ENCODE results near the gene ZFYVE27.

DNA sequence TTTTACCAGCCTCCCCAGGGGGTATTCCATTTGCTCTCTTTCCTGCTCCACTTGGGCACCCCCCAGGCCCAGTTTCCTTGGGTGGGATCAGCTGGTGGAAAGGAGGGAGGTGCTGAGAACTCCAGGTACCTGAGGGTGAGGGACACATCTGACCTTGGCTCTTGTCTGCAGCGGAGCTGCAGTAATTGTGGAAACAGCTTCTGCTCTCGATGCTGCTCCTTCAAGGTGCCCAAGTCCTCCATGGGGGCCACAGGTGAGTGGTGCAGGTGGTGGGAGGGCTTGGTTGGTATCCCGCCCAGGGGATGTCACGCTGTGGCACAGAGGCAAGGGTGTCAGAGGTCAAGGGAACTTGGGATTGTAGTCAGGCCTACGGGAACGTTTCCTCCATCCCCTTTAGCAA lies 20.5 kb downstream of the ZFYVE27 start:
- TF ChIP-seq, protein P1, sequence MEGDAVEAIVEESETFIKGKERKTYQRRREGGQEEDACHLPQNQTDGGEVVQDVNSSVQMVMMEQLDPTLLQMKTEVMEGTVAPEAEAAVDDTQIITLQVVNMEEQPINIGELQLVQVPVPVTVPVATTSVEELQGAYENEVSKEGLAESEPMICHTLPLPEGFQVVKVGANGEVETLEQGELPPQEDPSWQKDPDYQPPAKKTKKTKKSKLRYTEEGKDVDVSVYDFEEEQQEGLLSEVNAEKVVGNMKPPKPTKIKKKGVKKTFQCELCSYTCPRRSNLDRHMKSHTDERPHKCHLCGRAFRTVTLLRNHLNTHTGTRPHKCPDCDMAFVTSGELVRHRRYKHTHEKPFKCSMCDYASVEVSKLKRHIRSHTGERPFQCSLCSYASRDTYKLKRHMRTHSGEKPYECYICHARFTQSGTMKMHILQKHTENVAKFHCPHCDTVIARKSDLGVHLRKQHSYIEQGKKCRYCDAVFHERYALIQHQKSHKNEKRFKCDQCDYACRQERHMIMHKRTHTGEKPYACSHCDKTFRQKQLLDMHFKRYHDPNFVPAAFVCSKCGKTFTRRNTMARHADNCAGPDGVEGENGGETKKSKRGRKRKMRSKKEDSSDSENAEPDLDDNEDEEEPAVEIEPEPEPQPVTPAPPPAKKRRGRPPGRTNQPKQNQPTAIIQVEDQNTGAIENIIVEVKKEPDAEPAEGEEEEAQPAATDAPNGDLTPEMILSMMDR (conservative IDR thresholded peaks at IDR 0.05; ENCODE audit: low read length), result no peak
- TF ChIP-seq EZH2phosphoT487 (IDR thresholded peaks at IDR 0.05; ENCODE audit: borderline replicate concordance, low read depth, low read length), result no peak

Data from OCI-LY7 (cell line).